ENCODE data around the gene TRIM16. TPM values are rescaled to one million over a fixed set of nuclear protein-coding genes. Genes with fewer than 3 reads are reported as not detected.
"Not testable (repeated sequence)": the region's sequence is repeated elsewhere in the genome, so short reads cannot be mapped to it uniquely, and the experiment has no call there.

Gene TRIM16
- total RNA-seq = 31.9 TPM
- long read RNA-seq, transcript TRIM16-211 (5 exons, 1,979 nt) = major isoform, 7 of 27 reads
- long read RNA-seq, partial matches to known transcripts = 18 of 27 reads
- long read RNA-seq, other reads (novel, unspliced or antisense) = 2 of 27 reads

DNA sequence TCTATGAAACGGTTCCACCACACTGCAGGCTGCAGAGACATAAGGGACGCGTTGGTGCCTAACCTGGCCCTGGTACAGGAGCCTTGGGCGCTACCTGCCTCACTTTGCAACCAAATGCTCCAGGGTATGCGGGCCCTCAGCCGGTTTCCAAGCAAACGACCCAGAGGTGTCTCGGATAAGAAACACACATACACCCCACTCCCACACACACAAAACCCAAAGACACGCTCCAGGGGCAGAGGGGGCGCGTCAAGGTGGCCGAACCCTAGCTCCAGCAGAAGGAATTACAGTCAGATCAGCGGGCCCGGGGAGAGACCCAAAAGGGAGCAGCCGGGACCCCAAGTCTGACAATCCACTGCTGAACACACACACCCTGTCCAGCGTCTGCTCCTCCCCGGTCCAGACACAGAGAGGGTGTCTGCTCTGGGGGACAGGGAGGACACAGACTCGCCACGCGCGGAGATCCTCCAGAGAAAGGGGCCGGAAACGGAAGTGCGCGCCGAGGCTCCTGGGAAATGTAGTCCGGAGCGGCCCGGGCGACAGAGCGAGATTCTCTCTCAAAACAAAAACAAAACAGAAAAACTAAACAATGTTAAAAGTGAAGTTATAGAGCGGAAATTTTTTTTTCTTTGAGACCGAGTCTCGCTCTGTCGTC lies at the start of gene TRIM16:
Gene TRIM16 (minus strand): TSS at position 488 of the 655 bp plus-strand sequence. CDS start 32,702 bp downstream, outside the sequence.
- DNase-seq (ENCODE audit: missing footprints) = peak; percentile 93
- peak; percentile 94 for ATAC-seq
- intact Hi-C loops (cut with DNase I) = not testable (repeated sequence)

DNA sequence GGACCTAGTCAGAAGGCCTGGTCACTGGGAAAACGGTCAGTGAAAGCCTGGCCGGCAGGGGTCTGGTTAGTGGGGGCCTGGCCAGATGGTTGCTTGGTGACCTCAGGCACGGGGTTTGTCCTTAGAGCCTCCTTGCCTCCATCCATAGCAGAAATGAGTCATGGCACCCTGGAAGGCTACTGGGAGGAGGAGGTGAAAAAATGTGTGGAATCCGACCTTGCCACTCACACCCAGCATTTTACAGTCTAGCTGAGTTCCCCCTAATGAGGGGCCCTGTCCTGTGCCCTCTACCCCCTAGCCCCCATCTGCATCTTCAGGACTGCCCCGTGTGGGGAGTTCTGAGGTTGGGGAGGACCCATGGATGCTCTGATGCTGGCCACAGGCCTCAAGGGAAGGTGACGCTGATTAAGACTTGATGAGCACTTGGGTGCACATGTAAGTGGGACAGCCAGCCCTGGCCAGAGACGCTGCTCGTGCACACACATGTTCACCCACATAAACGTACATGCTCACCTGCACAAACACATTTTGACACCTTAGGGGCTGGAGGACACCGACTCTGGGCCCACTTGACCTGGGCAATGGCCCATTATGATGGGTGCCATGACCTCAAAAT lies 49.2 kb upstream of the TRIM16 start:
- intact Hi-C loops (cut with DNase I); ATAC-seq: not testable (repeated sequence)
- peak; percentile 45 for DNase-seq (ENCODE audit: missing footprints)

DNA sequence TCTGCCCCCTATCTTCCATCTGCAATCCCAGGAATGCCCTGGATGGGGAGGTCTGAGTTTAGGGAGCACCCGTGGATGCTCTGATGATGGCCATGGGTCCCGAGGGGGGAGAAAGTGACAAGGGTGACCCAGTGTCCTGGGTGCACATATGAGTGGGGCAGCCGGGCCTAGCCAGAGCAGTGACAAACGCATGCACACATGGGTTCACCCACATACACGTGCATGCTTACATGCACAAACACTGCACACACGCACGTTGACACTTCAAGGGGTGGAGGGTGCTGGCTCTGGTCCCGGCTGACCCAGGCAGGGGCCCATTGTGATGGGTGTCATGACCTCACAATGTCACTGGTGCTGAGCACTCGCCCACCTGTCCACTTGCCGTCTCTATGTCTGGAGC lies 47.8 kb upstream of the TRIM16 start, which contains the start of gene TBC1D26:
Gene TBC1D26 (plus strand): TSS at position 384 of the 400 bp plus-strand sequence. CDS start 3,066 bp downstream, outside the sequence.
- DNase-seq (ENCODE audit: missing footprints) = peak; percentile 31
- ATAC-seq; intact Hi-C loops (cut with DNase I): not testable (repeated sequence)

DNA sequence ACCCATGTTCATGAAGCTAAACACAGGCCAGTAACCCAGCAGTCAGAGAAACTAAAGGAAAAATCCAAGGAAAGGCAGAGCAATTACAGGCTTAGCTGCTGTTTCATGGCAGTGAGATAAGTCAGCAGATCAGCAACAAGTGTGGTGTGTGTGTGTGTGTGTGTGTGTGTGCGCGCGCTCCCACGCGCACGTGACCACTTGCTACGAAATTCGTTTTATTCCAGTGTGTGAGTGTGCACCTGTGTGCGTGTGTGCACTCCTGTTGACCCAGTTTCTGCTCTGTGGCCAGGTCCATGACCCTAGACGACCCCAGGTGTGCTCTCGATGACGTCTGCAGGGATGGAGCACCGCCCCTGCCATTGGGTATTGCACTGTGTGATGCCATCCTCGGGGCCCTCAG lies 46.4 kb upstream of the TRIM16 start:
- DNase-seq (ENCODE audit: missing footprints); intact Hi-C loops (cut with DNase I); ATAC-seq: not testable (repeated sequence)

DNA sequence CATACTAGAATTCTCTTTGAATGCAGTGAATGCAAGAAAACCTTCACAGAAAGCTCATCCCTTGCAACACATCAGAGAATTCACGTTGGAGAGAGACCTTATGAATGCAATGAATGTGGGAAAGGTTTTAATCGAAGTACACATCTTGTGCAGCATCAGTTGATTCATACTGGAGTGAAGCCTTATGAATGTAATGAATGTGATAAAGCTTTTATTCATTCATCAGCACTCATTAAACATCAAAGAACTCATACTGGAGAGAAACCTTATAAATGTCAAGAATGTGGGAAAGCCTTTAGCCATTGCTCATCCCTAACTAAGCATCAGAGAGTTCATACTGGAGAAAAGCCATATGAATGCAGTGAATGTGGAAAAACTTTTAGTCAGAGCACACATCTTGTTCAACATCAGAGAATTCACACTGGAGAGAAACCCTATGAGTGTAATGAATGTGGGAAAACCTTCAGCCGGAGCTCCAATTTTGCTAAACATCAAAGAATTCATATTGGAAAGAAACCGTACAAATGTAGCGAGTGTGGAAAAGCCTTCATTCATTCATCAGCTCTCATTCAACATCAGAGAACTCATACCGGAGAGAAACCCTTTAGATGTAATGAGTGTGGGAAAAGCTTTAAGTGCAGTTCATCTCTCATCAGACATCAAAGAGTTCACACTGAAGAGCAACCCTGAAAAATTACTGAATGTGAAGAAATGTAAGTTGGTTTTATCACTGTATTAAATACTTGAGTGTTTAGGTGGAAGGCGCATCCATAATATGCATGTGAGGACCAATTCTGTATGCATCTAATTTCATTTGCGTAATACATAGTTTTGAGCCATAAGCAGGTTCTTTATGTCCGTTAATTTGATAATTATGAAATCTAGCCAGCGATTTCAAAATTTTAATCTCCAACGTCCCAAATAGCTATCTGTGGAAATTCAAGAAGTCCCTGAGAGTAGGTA lies 32.8 kb upstream of the TRIM16 start:
- DNase-seq (ENCODE audit: missing footprints); intact Hi-C loops (cut with DNase I); ATAC-seq: not testable (repeated sequence)

DNA sequence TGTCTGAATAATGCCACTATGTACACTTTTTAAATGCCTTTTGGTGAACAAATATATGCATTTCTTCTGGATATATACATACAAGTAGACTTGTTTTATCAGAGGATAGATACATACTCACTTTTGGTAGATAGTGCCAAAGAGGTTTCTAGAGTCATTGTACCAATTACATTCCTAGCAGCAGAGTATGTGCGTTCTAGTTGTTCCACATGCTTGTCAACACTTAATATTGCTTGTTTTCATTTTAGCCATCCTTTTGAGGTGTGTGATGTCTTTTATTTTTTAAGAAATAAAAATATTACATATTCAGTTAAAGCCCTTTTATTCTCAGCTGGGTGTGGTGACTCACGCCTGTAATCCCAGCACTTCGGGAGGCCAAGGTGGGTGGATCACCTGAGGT lies 24.8 kb upstream of the TRIM16 start:
- not testable (repeated sequence) for ATAC-seq

DNA sequence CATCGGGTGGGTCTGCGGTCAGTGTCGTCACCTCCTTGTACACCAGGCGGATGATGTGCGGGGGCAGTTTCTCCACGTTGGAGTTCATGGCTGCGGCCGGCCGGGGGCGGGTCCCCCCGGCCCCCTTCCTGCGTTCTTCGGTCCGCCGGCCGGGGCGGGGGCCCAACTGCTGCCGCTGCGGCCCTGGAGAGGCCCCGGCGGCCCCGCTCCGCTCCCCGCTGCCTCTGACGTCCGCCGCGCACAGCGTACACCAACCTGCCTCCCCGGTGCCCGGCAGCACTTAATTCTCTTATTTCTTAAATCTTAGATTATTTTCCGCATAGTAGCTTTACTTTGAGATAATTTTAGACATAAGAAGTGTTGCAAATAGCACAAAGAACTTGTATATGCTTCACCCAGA lies 20.7 kb upstream of the TRIM16 start:
- ATAC-seq; intact Hi-C loops (cut with DNase I); DNase-seq (ENCODE audit: missing footprints): not testable (repeated sequence)

More for the DNA sequence above, 24.8 kb upstream of the TRIM16 start:
- DNase-seq (ENCODE audit: missing footprints); intact Hi-C loops (cut with DNase I): not testable (repeated sequence)

DNA sequence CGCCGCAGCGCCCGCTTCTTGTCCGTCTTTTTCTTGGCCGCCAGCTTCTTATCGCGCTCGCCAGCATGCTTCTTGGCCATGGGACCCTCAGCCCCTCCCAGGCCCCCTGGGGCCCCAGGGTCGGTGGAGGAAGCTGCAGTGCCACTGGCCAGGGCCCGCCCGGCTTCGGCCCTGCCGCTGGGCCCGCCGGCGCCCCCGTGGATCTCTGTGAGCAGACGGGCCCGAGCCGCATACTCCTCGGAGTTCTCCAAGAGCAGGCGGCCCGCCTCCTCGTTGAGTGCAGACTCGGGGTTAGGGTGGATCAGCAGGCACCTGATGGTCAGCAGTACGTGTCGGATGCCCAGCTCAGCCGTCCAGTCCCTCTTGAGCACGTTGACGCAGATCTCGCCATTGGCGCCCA lies 20.1 kb upstream of the TRIM16 start:
- ATAC-seq; intact Hi-C loops (cut with DNase I): not testable (repeated sequence)

DNA sequence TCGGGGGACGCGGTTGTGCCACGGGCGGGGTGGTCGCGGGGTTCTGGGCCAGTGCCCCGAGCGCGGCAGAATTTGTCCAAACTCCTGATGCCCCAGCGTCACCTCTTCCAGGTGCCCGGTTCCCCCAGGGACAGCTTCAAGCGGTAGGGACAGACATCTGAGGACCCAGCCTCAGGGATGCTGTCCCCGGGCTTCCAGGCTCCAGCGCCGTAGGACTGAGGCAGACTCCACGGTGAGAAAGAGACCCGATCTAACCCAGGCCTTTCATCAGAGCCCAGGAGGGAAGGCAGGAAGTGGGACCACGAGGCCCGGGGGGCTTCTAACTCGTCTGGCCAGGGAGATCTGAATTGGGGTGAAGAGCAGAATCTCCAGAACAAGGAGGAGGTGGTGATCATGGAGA lies 15.8 kb upstream of the TRIM16 start:
- ATAC-seq = peak; percentile 14
- DNase-seq (ENCODE audit: missing footprints); intact Hi-C loops (cut with DNase I): not testable (repeated sequence)

More for the DNA sequence above, 20.1 kb upstream of the TRIM16 start:
- not testable (repeated sequence) for DNase-seq (ENCODE audit: missing footprints)

DNA sequence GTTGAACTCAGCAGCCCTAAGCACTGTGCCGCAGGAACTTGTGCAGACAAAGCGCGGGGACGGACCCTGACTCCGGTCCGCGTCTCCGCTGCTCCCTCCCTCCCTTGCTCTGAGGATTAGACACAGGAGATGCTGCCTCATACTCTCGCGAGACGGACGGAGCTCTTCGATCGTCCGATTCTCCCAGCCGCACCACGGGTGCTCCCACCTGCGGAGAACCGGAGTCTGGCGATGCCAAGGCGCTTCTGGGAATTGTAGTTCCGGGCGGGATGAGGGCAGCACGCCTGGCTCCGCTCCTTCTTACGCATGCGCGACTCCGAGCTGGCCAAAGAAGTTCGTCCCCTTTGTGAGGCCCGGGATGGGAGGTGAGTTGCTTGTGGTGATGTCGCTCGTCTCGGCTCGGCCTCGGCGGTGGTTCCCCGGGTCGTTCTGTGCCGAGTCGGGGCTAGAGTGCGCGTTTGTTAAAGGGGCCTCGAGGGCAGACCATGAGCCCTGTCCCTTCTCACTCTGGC lies 15.4 kb upstream of the TRIM16 start, which contains the start of gene ZNF286A:
Gene ZNF286A (plus strand): TSS at position 340 of the 512 bp plus-strand sequence. CDS start 578 bp downstream, outside the sequence.
- peak; percentile 100 for ATAC-seq
- intact Hi-C loops (cut with DNase I) = not testable (repeated sequence)
- peak; percentile 99 for DNase-seq (ENCODE audit: missing footprints)

DNA sequence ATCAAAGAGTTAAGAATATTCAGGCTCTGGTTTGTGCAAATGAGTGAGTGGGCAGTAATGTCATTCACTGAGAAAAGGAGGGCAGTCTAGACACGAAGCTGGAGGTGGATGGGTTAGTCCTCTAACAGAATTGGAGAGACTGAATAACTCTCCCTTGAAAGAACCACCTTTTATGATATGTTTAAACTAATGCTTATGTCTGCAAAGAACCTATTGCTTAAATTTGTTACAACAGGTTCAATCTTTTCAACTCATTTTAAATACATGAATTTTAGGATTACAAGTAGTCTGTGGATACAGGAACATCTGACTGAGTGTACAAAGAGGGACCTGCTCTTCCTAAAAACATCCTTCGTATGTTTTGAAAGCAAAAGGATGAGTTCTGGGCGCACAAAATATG lies 14.9 kb upstream of the TRIM16 start:
- DNase-seq (ENCODE audit: missing footprints); intact Hi-C loops (cut with DNase I); ATAC-seq: not testable (repeated sequence)

DNA sequence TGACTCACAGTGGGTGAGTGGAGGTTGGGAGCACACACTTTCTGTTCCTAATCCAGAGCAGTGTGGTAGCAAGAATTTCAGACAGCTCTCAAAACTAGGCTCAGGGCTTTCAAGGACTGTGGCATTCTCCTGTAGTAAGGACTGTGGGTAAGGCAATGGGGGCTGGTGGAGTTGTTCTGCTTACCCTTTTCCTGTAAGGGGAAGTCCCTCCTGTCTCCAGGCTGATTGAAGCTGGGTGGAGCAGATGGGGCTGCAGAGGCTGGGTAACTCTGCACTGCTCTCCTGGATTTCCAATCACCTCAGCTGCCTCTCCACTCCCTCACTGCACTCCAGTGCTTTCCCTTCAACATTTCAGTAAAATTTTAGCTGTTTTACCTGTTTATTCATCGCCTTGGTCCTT lies 3.4 kb upstream of the TRIM16 start:
- intact Hi-C loops (cut with DNase I); ATAC-seq: not testable (repeated sequence)

DNA sequence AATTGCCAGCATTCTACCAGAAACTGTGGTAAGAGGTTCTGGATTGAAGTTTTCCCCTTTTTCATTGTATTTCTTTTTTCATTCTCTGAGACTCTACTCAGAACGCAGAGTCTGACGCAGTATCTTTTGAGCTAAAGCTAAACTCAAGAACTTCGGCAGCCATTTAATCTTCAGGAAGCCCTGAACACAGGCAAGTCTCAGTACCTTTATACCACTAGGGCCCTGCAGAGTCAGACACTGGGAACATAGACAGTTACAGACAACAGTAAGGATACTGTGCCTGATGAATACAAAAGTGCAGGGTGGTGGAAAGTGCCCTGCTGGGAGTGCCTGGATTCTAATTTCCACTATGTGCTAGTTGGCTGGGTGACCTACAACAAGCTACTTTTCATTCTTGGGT lies 976 bp downstream of the TRIM16 start:
- intact Hi-C loops (cut with DNase I); DNase-seq (ENCODE audit: missing footprints); ATAC-seq: not testable (repeated sequence)

More for the DNA sequence above, 3.4 kb upstream of the TRIM16 start:
- not testable (repeated sequence) for DNase-seq (ENCODE audit: missing footprints)

DNA sequence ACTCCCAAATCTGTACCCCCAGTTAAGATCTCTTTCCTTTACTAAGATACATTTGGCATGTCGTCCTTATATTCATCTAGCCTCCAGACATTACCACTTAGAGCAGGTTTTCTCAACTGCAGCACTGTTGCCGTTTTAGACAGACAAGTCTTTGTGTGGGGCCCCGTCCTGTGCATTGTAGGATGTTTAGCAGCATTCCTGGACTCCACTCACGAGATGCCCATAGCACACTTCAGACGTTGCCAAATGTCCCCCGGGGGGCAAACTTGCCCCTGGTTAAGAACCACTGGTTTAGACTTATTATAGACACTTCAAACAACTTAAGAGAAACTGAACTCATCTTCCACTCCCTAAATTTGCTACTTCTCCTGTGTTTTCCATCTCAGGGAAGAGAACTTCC lies 8.1 kb downstream of the TRIM16 start:
- intact Hi-C loops (cut with DNase I); DNase-seq (ENCODE audit: missing footprints); ATAC-seq: not testable (repeated sequence)

DNA sequence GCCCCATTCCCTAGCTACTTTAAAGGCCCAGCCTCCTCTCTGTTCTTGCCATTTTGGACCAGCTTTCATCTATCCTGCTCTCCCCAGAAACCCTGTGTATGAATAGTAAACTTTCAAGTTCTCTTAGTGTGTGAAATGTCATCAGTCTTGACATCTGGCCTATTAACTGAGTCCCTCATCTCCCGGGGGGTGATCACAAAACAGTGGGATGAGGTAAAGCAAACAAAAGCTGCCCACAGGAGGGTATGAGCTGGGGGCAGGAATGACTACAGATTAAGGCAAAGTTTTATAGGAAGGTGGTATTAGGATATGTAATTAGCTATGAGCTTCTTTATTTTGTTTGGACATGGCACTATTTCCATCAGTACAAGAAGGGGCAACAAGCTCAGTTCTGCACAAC lies 9.5 kb downstream of the TRIM16 start:
- intact Hi-C loops (cut with DNase I); ATAC-seq; DNase-seq (ENCODE audit: missing footprints): not testable (repeated sequence)

DNA sequence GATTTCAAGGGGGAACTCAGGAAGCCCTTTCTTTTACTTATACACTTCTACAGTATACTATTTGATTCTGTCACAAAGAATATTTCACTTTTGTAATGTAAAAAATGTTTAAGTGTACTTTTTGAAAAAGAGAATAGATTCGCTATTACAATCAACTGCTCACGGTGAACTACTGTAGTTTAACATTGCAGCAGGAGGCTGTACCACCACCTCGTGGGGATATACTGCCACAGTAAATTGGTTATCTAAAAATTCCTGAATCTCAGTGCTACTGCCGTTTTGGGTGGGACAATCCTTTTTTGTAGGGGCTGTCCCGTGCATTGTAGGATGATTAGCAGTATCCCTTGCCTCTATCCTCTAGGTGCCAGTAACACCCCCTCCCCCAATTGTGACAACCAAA lies 14.6 kb downstream of the TRIM16 start:
- intact Hi-C loops (cut with DNase I); ATAC-seq: not testable (repeated sequence)

DNA sequence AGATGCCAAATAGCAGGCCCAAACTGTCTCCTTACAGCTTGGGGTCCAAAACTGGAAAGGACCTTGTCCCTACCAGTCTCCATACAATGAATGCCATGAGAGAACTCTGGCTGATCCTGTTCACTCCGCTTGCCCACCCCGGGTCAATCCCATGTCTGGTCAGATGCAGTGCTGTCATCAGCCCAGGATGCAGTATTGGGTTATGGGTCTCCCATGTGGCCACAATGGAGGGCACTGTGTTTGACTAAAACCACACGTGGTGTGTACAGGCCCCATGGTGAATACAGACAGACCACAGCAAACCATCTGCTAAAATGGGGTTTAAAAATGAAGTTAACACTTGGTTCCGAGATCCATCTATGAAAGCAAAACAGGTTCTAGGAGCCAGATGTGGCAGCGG lies 20.4 kb downstream of the TRIM16 start:
- ATAC-seq = no peak
- intact Hi-C loops (cut with DNase I) = no loop called here
- DNase-seq (ENCODE audit: missing footprints) = no peak

More for the DNA sequence above, 14.6 kb downstream of the TRIM16 start:
- DNase-seq (ENCODE audit: missing footprints) = not testable (repeated sequence)

DNA sequence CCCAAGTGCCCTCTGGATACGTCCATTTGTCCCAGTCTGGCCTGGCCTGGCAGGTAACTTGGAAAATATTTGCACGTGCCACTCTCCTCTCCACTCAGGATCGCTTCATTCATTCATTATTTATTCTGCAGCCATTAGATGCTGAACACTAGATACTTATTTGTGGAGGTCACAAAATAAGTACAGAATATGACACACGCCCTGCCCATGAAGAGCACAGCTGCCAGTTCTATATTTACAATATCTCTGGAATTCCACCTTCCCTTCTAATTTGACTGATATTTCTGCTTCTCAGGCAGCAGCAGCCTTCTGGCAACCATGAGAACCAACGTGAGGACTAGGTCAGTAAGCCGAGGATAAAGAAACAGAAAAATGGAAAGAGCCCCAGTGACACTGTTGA lies 20.9 kb downstream of the TRIM16 start:
- ATAC-seq (no peak), DNase-seq (ENCODE audit: missing footprints) (no peak)
- intact Hi-C loops (cut with DNase I) = no loop called here

All from Right ventricle myocardium inferior (tissue), 1 donor.